GM18861 (cell line): ENCODE measurements around the gene KIRREL3.

Experiments used
- ATAC-seq: cut with Tn5 transposase; IDR thresholded peaks from one replicate; pipeline ENCODE4 v1.9.1; 2021; ENCODE audit not compliant: unreplicated experiment

KIRREL3 gene

GRCh38 chr11:126607776-126608541 lies 392.6 kb downstream of the KIRREL3 start:
- no peak for ATAC-seq

GRCh38 chr11:126607374-126607773 lies 393.2 kb downstream of the KIRREL3 start:
- no peak for ATAC-seq

GRCh38 chr11:126606484-126606883 lies 394.1 kb downstream of the KIRREL3 start:
- ATAC-seq: no peak

- no peak for ATAC-seq
Measured at GRCh38 chr11:126604461-126604860, 396.1 kb downstream of the KIRREL3 start.

GRCh38 chr11:126603486-126603885 lies 397.1 kb downstream of the KIRREL3 start:
- ATAC-seq: no peak

- ATAC-seq: no peak
Measured at GRCh38 chr11:126602993-126603392, 397.6 kb downstream of the KIRREL3 start.

- ATAC-seq: no peak
Measured at GRCh38 chr11:126602349-126602940, 398.1 kb downstream of the KIRREL3 start.

- ATAC-seq: no peak
Measured at GRCh38 chr11:126601550-126602215, 398.9 kb downstream of the KIRREL3 start.

GRCh38 chr11:126601136-126601535 lies 399.4 kb downstream of the KIRREL3 start:
- ATAC-seq: no peak

GRCh38 chr11:126599217-126599897 lies 401.2 kb downstream of the KIRREL3 start:
- ATAC-seq: no peak

- ATAC-seq: no peak
Measured at GRCh38 chr11:126598344-126599216, 402.0 kb downstream of the KIRREL3 start.

- ATAC-seq: no peak
Measured at GRCh38 chr11:126597041-126597440, 403.5 kb downstream of the KIRREL3 start.

GRCh38 chr11:126596474-126596873 lies 404.1 kb downstream of the KIRREL3 start:
- ATAC-seq: no peak

GRCh38 chr11:126595560-126595959 lies 405.0 kb downstream of the KIRREL3 start:
- ATAC-seq: no peak

- ATAC-seq: no peak
Measured at GRCh38 chr11:126594921-126595367, 405.6 kb downstream of the KIRREL3 start.

GRCh38 chr11:126592496-126593410 lies 407.8 kb downstream of the KIRREL3 start:
- ATAC-seq: no peak

- ATAC-seq: no peak
Measured at GRCh38 chr11:126591966-126592489, 408.5 kb downstream of the KIRREL3 start.

GRCh38 chr11:126589492-126589803 lies 411.1 kb downstream of the KIRREL3 start:
- no peak for ATAC-seq
